Large intestine (tissue), 3 donors: ENCODE measurements around the gene AP2A1. TPM values are rescaled to one million over a fixed set of nuclear protein-coding genes. Genes with fewer than 3 reads are reported as not detected.

ENCODE experiments used
- DNase-seq, 2 donors: peaks; one replicate each; pipeline versions ENCODE4 v3.0.0 to v3.0.0-alpha.2; 2013
- H3K27ac ChIP-seq: one replicate; pipeline ENCODE4 v1.5.1; 2013; ENCODE audit warnings: low read length
- H3K27me3 ChIP-seq: 2 replicates; pipeline ENCODE4 v1.6.1; 2013; ENCODE audit warnings: low read length; ENCODE audit not compliant: control insufficient read depth, insufficient read depth
- H3K36me3 ChIP-seq: 2 replicates; pipeline ENCODE4 v1.6.1; 2013; ENCODE audit warnings: low read length; ENCODE audit not compliant: control insufficient read depth, insufficient read depth
- H3K4me1 ChIP-seq: one replicate; pipeline ENCODE4 v1.6.1; 2013; ENCODE audit warnings: low read length; ENCODE audit not compliant: control insufficient read depth, insufficient read depth
- H3K4me3 ChIP-seq: one replicate; pipeline ENCODE4 v1.5.1; 2013; ENCODE audit warnings: low read length
- H3K9me3 ChIP-seq: one replicate; pipeline ENCODE4 v1.6.1; 2013; ENCODE audit warnings: mild to moderate bottlenecking, low read depth, low read length, moderate library complexity; ENCODE audit not compliant: control insufficient read depth
- WGBS: methylation state at CpG from one replicate; pipeline ENCODE4 v1.1.5; 2013; ENCODE audit warnings: low lambda C conversion rate; ENCODE audit not compliant: insufficient coverage; 5-methylcytosine and 5-hydroxymethylcytosine counted together
- polyA plus RNA-seq: library from polyadenylated mRNA; unstranded; fragments of 120-200 nt; gene quantifications from one replicate; pipeline ENCODE4 v1.2.1, GENCODE V29; 2013

Gene AP2A1
- polyA plus RNA-seq, 1 donor: 60.5 TPM

- Histone ChIP-seq H3K4me3 (no peak overlapping the region), H3K4me1 (no peaks in the 10 kb centered on the region), H3K9me3 (peaks cover 8% of the 10 kb centered on the region), H3K27ac (no peak overlapping the region), H3K36me3 (no peaks in the 10 kb centered on the region), H3K27me3 (no peaks in the 10 kb centered on the region)
- no CpG with 5 or more reads among the region's 9 CpGs for WGBS
- DNase-seq: no peak
Observed at GRCh38 chr19:49741210-49741844, 25.5 kb upstream of the AP2A1 start.

GRCh38 chr19:49744946-49745381, 21.8 kb upstream of the AP2A1 start:
- H3K36me3 ChIP-seq: no peaks in the 10 kb centered on the region
- no peaks in the 10 kb centered on the region for H3K27me3 ChIP-seq
- no CpG with 5 or more reads among the region's 23 CpGs for WGBS
- H3K4me3 ChIP-seq: no peak overlapping the region
- H3K4me1 ChIP-seq: no peaks in the 10 kb centered on the region
- peaks cover 12% of the 10 kb centered on the region for H3K9me3 ChIP-seq
- no peak for DNase-seq
- H3K27ac ChIP-seq: no peak overlapping the region

GRCh38 chr19:49746206-49746958, 20.4 kb upstream of the AP2A1 start:
- Histone ChIP-seq H3K4me1 (no peaks in the 10 kb centered on the region), H3K9me3 (peaks cover 12% of the 10 kb centered on the region), H3K27me3 (no peaks in the 10 kb centered on the region), H3K27ac (no peak overlapping the region), H3K36me3 (no peaks in the 10 kb centered on the region), H3K4me3 (no peak overlapping the region)
- WGBS: no CpG with 5 or more reads among the region's 52 CpGs
- no peak for DNase-seq

GRCh38 chr19:49749055-49749716, 17.6 kb upstream of the AP2A1 start:
- WGBS: no CpG with 5 or more reads among the region's 6 CpGs
- no peaks in the 10 kb centered on the region for H3K4me1 ChIP-seq
- H3K36me3 ChIP-seq: no peaks in the 10 kb centered on the region
- H3K9me3 ChIP-seq: peaks cover 12% of the 10 kb centered on the region
- no peaks in the 10 kb centered on the region for H3K27me3 ChIP-seq
- H3K27ac ChIP-seq: no peak overlapping the region
- H3K4me3 ChIP-seq: no peak overlapping the region
- DNase-seq: no peak

GRCh38 chr19:49749771-49750170, 17.0 kb upstream of the AP2A1 start:
- WGBS: 83% methylated on average over 1 of the region's 1 CpG
- Histone ChIP-seq H3K36me3 (no peaks in the 10 kb centered on the region), H3K4me3 (no peak overlapping the region)

GRCh38 chr19:49752701-49753100, 14.1 kb upstream of the AP2A1 start:
- Histone ChIP-seq H3K4me3 (no peak overlapping the region), H3K9me3 (peaks cover 9% of the 10 kb centered on the region), H3K36me3 (no peaks in the 10 kb centered on the region), H3K4me1 (no peaks in the 10 kb centered on the region), H3K27ac (no peak overlapping the region), H3K27me3 (no peaks in the 10 kb centered on the region)
- 83% methylated on average over 1 of the region's 1 CpG for WGBS
- DNase-seq: no peak

More at GRCh38 chr19:49749771-49750170, 17.0 kb upstream of the AP2A1 start:
- no peak for DNase-seq
- H3K9me3 ChIP-seq: peaks cover 12% of the 10 kb centered on the region
- H3K4me1 ChIP-seq: no peaks in the 10 kb centered on the region
- H3K27me3 ChIP-seq: no peaks in the 10 kb centered on the region
- H3K27ac ChIP-seq: no peak overlapping the region

- H3K4me1 ChIP-seq: no peaks in the 10 kb centered on the region
- no CpG with 5 or more reads among the region's 3 CpGs for WGBS
- no peak overlapping the region for H3K27ac ChIP-seq
- DNase-seq: no peak
- H3K9me3 ChIP-seq: peaks cover 9% of the 10 kb centered on the region
- no peak overlapping the region for H3K4me3 ChIP-seq
- H3K36me3 ChIP-seq: no peaks in the 10 kb centered on the region
- peaks cover 5% of the 10 kb centered on the region for H3K27me3 ChIP-seq
Observed at GRCh38 chr19:49755956-49756355, 10.8 kb upstream of the AP2A1 start.

GRCh38 chr19:49758292-49758691, 8.5 kb upstream of the AP2A1 start:
- peaks cover 5% of the 10 kb centered on the region for H3K27me3 ChIP-seq
- no peaks in the 10 kb centered on the region for H3K4me1 ChIP-seq
- H3K36me3 ChIP-seq: no peaks in the 10 kb centered on the region
- no peak overlapping the region for H3K4me3 ChIP-seq
- DNase-seq: no peak
- peaks cover 9% of the 10 kb centered on the region for H3K9me3 ChIP-seq
- no peak overlapping the region for H3K27ac ChIP-seq
- no CpG with 5 or more reads among the region's 7 CpGs for WGBS

- Histone ChIP-seq H3K27ac (no peak overlapping the region), H3K4me1 (peaks cover 5% of the 10 kb centered on the region), H3K36me3 (no peaks in the 10 kb centered on the region), H3K27me3 (peaks cover 5% of the 10 kb centered on the region), H3K4me3 (no peak overlapping the region), H3K9me3 (peaks cover under 1% of the 10 kb centered on the region)
- DNase-seq: no peak
- no CpG with 5 or more reads among the region's 1 CpG for WGBS
Observed at GRCh38 chr19:49761249-49761624, 5.6 kb upstream of the AP2A1 start.

GRCh38 chr19:49761625-49762311, 5.0 kb upstream of the AP2A1 start:
- no CpG with 5 or more reads among the region's 16 CpGs for WGBS
- Histone ChIP-seq H3K36me3 (no peaks in the 10 kb centered on the region), H3K27ac (no peak overlapping the region), H3K9me3 (no peaks in the 10 kb centered on the region), H3K4me3 (no peak overlapping the region), H3K27me3 (peaks cover 5% of the 10 kb centered on the region), H3K4me1 (peaks cover 5% of the 10 kb centered on the region)
- DNase-seq: no peak
